ENCODE measurements around the gene NUAK2.

- TF ChIP-seq CTCF (IDR thresholded peaks at IDR 0.05), result no peak
- TF ChIP-seq POLR2A (IDR thresholded peaks at IDR 0.05), result no peak
These were observed 10.7 kb upstream of the NUAK2 start for GRCh38 chr1:205332015-205332791.
